Measurements from ENCODE around the gene VSTM2B.
"Not testable (repeated sequence)": the region's sequence is repeated elsewhere in the genome, so short reads cannot be mapped to it uniquely, and the experiment has no call there.

VSTM2B gene

DNA sequence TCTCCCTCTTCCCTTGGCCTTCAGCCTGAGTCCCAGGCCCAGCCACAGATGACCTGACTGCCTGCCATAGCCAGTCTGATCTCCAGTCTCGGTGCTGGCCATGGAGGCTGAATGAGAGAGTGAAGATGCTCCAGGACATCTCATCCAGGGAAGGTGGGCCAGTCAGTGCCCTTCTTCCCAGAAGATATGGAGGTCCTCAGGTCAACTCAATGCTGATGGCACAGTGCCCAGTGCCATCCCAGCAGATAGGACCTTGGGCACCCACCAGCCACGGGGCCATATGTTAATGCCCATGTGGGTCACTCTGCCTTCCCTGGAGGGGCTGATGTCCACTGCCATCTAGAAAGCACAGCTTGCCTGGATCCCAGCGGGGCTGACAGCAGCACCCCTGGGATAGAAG is 7.2 kb downstream of the VSTM2B start:
- DNase-seq, result no peak

- DNase-seq, result no peak
Observed at GRCh38 chr19:29533578-29534544, 8.1 kb downstream of the VSTM2B start.

DNA sequence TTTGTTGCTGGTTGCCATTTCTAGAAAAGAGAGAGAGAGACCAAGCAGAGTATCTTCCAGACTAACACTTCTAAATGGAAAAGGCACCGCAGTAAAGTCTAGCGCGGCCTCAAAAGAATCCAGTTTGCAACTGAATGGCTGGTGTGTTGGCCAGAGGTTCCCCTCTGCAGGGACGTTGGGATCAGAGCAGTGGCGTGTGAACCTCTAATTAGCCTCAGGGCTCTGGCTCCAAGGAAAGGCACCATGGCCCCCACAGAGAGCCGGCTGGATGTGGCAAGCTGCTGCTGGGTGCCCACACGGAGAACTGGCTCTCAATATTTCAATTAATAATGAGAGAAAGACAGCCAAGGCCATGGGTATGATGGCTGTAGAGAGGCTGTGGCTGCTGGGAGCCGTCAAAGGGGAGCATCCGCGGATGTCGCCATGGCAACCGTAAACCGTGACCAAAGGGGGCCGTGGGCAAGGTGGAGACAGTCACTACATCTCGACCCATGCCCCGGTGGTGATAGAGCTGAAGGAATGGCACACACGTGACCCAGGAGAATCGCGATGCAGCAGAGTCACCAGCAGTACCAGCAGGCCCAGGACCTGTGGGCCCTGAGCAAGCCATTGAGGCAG is 9.5 kb downstream of the VSTM2B start:
- no peak for DNase-seq

- no peak for DNase-seq
Observed at GRCh38 chr19:29535984-29536508, 10.3 kb downstream of the VSTM2B start.

DNA sequence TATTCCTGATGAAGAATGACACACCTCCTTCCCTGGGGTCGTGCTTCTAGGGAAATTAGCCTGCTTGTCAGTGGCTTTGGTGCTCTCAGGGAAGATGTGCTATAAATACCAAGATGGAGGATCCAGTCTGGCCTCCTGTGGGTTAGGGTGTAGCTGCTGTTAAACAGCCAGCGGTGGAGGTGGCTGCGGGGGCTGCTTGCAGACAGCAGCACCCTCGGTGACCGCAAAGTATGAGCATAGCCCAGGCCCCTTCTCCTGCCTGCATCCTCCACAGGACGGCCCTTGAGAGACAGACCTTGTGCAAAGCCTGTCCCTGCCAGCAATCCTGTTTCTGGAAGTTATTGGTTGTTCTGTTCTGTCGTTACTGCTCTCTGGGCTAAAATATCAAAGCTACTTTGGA is 11.4 kb downstream of the VSTM2B start:
- DNase-seq, result no peak

GRCh38 chr19:29537601-29538000 is 11.8 kb downstream of the VSTM2B start:
- no peak for DNase-seq

DNA sequence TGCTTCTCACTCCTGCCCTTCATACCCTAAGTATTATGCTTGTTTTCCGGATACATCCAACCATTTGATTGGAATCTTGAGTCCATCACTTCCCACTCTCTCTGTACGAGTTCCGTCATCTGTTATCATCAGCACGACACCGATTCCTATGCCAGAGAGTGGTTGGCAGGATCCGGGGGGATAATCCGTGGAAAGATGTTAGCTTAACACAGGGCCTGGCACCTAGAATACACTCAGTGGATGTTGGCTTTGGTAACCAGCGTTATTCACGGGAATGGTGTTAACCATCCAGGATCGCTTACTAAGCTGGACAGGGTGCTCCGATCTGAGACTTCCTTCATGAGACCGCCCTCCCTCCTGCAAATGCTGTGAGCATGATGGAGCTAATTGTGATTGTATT is 12.4 kb downstream of the VSTM2B start:
- DNase-seq, result no peak

- no peak for DNase-seq
Observed at GRCh38 chr19:29538651-29539050, 12.9 kb downstream of the VSTM2B start.

- DNase-seq, result no peak
Observed at GRCh38 chr19:29539131-29539530, 13.3 kb downstream of the VSTM2B start.

DNA sequence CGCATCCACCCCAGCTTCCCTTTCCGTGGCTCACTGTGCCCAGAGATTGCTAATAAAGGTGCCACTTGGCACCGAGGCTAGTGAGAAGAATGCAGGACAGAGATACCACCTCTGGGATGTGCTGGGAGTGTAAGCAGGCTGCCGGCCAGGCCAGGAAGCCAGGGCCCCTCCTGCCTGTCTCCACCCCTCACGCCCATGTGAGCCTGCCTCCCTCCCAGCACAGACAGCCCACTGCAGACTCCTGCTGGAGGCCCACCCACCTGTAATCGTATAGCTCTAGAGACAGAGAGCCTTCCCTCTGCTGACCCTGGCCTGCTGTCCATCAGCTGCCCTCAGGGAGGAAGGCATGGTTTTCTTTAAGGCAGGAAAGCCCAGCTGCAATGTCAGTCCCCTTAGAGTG is 13.9 kb downstream of the VSTM2B start:
- no peak for DNase-seq

GRCh38 chr19:29540114-29540513 is 14.3 kb downstream of the VSTM2B start:
- no peak for DNase-seq

DNA sequence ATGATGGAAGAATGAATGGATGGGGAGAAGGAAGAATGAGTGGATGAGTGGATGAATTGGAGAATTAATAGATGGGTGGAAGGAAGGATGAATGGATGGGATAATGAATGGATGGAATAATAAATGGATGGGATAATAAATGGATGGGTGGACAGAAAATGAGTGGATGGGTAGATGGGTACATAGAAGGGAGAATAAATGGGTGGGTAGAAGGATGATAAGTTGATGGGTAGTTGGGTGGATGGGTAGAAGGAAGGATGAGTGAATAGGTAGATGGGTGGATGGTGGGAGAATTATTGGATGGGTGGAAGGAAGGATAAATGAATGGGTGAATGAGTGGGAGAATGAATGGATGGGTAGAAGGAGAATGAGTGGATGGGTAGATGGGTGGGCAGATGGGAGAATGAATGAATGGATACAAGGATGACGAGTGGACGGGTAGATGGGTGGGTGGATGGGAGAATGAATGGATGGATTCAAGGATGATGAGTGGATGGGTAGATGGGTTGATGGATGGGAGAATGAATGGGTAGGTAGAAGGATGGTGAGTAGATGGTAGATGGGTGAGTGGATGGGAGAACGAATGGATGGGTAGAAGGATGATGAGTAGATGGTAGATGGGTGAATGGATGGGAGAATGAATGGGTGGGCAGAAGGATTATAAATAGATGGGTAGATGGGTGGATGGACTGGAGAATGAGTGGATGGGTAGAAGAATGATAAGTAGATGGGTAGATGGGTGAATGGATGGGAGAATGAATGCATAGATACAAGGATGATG is 15.9 kb downstream of the VSTM2B start:
- DNase-seq, result no peak

- no peak for DNase-seq
Observed at GRCh38 chr19:29542327-29542726, 16.5 kb downstream of the VSTM2B start.

- DNase-seq, result no peak
Observed at GRCh38 chr19:29542776-29543175, 17.0 kb downstream of the VSTM2B start.

DNA sequence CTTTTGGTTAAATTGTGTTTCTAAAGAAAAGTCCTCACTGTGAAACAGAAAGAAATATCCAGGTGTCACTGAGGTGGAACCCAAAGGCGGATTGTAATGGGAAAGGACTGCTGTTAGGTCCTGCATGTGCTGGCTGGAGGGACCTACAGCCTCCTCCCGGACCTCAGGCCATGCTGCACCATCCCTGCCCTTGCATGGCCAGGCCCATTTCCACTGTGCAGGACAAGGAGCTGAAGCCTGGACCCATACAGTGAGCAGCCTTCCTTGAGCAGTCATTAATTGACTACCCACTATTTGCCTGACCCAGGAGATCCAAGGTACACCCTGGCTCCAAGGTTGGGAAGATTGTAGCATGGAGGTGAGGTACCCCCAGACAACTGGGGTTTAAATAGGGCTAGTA is 17.6 kb downstream of the VSTM2B start:
- DNase-seq, result no peak

- no peak for DNase-seq
Observed at GRCh38 chr19:29544656-29545360, 19.0 kb downstream of the VSTM2B start.

GRCh38 chr19:29545447-29545846 is 19.7 kb downstream of the VSTM2B start:
- DNase-seq, result not testable (repeated sequence)

DNA sequence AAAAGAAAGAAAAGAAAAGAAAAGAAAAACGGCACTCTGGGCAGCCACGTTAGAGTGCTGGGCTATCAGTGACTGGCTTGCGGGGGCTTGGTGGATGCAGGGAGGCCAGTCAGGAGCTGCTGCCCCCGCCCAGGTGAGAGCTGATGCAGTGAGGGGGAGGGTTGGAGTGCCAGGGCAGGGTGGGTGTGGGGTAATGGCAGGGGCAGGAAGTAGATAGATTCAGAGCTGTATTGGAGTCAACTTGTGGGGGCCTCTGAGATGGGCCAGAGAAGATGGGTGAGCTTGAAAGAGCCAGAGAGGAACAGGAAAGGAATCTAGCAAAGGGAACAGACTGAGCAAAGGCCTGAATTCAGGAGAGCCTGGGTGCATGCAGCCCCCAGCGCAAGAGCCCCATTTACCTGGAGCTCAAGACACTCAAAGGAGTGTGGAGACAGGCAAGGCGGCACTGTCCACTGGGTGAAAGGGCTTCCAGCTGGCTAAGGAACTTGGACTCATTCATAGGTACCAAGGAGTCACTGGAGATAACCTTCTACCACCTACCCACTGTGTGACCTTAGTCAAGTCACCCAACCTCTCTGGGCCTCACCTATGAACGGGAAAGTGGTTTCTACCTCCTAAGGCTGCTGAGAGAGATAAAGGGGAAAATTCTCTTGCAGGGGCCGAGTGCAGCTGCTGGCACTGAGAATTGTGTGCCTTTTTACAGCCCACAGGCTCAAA is 20.2 kb downstream of the VSTM2B start:
- no peak for DNase-seq

DNA sequence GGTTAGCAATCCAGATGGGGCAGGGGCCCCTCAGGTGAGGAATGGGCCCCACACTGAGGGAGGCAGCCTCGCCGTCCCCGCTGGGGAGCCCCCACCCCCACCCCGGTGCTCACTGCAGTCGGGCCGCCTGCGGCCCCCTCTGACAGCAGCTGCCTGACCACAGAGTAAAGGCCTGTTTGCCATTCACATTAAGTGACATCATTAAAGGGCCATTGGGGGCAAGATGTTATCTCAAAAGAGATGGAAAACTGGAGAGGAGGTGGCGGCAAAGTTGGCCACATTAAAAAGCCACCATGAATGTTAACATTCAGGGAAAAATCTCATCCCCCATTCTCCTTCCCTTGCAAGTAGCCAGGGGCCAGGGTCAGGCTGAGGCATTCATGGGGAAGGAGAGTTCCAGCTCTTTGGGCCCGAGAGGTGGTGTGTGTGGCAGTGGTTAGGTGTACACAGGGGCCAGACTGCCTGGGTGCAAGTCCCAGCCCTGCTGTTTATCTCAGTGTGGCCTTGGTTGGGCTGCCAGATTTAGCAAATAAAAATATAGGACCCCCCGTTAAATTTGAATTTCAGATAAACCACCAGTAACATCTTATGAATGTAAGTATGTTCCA is 20.9 kb downstream of the VSTM2B start:
- no peak for DNase-seq

DNA sequence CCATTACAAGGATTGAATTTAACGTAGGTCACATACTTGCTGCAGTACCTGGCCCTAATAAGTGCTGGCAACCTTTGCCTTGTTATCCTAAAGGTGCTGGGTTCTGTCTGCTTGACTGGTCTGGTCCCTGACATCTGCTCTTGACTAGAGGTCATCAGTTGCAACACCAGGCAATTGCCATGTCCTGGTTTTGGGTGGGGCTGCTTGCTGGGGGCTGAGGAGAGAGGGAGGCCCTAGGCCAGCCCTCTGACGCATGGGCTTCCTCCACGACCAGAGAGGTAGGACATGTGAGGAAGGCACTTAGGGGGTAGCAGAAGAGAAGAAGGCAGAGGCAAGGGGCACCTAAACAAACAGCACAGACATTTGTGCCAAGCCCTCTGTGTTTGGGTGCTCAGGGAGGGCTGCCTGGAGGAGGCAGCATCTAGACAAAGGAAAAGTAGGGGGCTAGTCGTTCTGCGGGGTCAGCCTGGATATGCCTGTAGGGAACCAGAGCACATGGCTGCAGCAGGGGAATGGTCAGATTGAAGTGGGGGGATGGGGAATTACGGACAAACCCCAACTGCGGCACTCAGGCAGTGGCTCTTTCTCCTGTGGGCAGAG is 21.7 kb downstream of the VSTM2B start:
- DNase-seq, result no peak

DNA sequence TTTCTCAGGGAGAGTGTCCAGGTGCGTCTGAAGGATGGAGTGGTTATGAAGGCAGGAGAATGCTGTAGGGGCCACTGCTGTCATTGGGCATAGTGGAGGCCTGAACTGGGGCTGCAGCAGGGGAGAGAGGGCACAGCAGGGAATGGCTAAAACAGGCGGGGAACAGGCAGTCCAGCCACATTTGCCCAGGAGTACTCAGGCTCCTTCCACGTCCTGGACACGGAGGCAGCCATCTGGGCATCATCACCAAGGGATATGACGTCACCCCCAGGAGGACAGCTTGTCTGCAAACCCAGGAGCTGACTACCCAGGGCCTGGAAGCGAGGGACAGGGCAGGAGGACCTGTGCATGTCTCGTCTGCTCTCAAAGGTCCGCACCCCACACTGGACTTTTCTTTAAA is 22.2 kb downstream of the VSTM2B start:
- no peak for DNase-seq
